ENCODE results near the gene FNDC3B.
"Not testable (repeated sequence)": the region's sequence is repeated elsewhere in the genome, so short reads cannot be mapped to it uniquely, and the experiment has no call there.

The FNDC3B gene

GRCh38 chr3:172249039-172249438 is 209.7 kb downstream of the FNDC3B start:
- DNase-seq = no peak

GRCh38 chr3:172251211-172251610 is 211.8 kb downstream of the FNDC3B start:
- DNase-seq = no peak

GRCh38 chr3:172253200-172253599 is 213.8 kb downstream of the FNDC3B start:
- DNase-seq = no peak

- no peak for DNase-seq
These were observed 215.2 kb downstream of the FNDC3B start for GRCh38 chr3:172254542-172254941.

GRCh38 chr3:172255321-172255720 is 215.9 kb downstream of the FNDC3B start:
- not testable (repeated sequence) for DNase-seq

- no peak for DNase-seq
These were observed 216.8 kb downstream of the FNDC3B start for GRCh38 chr3:172256101-172256734.

GRCh38 chr3:172257648-172258400 is 218.4 kb downstream of the FNDC3B start:
- no peak for DNase-seq

GRCh38 chr3:172258624-172259023 is 219.2 kb downstream of the FNDC3B start:
- DNase-seq = no peak

GRCh38 chr3:172259111-172259541 is 219.7 kb downstream of the FNDC3B start:
- DNase-seq = no peak

GRCh38 chr3:172259726-172260248 is 220.4 kb downstream of the FNDC3B start:
- no peak for DNase-seq

GRCh38 chr3:172260381-172260780 is 221.0 kb downstream of the FNDC3B start:
- no peak for DNase-seq

- DNase-seq = no peak
These were observed 221.7 kb downstream of the FNDC3B start for GRCh38 chr3:172261054-172261453.

GRCh38 chr3:172262991-172263608 is 223.7 kb downstream of the FNDC3B start:
- DNase-seq = no peak

GRCh38 chr3:172263781-172264486 is 224.6 kb downstream of the FNDC3B start:
- no peak for DNase-seq

- DNase-seq = no peak
These were observed 226.7 kb downstream of the FNDC3B start for GRCh38 chr3:172266103-172266502.

GRCh38 chr3:172268425-172268824 is 229.0 kb downstream of the FNDC3B start:
- no peak for DNase-seq

- no peak for DNase-seq
These were observed 229.5 kb downstream of the FNDC3B start for GRCh38 chr3:172268868-172269267.

GRCh38 chr3:172270557-172271166 is 231.3 kb downstream of the FNDC3B start:
- no peak for DNase-seq

GRCh38 chr3:172271386-172271976 is 232.1 kb downstream of the FNDC3B start:
- no peak for DNase-seq

GRCh38 chr3:172272698-172273097 is 233.3 kb downstream of the FNDC3B start:
- no peak for DNase-seq

GRCh38 chr3:172273378-172273777 is 234.0 kb downstream of the FNDC3B start:
- no peak for DNase-seq

- no peak for DNase-seq
These were observed 235.5 kb downstream of the FNDC3B start for GRCh38 chr3:172274906-172275305.
